ENCODE results near the gene EEF1AKMT4. TPM values are rescaled to one million over a fixed set of nuclear protein-coding genes. Genes with fewer than 3 reads are reported as not detected.

Gene EEF1AKMT4
- total and polyA plus RNA-seq, 2 donors (not counting 1 experiment from before 2014, with no cell fraction given), result 1.2 to 2.1 TPM

DNA sequence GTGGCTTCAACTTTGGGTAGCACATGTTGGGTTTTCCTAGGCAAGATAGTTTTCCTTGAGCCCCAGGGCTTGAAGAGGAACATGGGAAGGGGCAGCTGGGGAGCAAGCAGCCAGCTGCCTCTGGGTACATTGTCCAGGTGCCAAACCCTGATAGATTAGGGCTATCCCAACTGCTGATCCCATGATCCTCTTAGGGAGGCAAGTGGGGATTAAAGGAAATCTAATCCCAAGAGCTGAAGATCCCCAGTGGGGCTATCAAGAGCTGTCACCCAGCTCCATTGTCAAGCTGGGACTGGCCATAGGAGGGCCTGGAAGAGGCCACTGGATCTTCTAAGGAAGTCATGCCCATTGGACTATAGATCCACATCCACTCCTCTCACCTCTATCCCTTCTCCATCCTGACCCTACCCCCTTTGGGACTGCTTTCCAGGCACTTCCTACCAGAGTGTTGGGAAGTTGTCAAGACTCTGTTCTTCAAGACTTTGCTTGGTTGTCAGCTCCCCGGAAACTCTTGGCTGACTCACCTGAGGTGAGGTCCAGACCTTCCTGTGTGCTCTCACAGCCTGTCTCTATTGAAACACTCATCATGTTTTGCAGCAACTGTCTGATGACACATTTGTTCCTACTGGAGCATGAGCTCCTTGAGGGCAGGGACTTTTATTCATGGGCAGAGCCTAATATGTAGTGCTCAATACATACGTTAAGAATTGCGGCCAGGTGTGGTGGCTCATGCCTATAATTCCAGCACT, 6.0 kb downstream of the EEF1AKMT4 start:
- H4K20me1 ChIP-seq (ENCODE audit: control insufficient read depth, extremely low read depth, insufficient read depth, low read length), result no peaks in the 10 kb centered on the region
- no peaks in the 10 kb centered on the region for H3K79me2 ChIP-seq (ENCODE audit: control insufficient read depth, insufficient read depth, low read length)
- no peak overlapping the region for H2AFZ ChIP-seq (ENCODE audit: low read length)
- H3K4me2 ChIP-seq (ENCODE audit: extremely low read depth, insufficient read depth, low read length), result no peak overlapping the region
- peaks cover 19% of the 10 kb centered on the region for H3K27me3 ChIP-seq (ENCODE audit: control insufficient read depth, insufficient read depth, low read length)
- H3K4me1 ChIP-seq (ENCODE audit: control insufficient read depth, extremely low read depth, insufficient read depth, low read length), result peaks cover 2% of the 10 kb centered on the region
- H3K27ac ChIP-seq (ENCODE audit: insufficient read depth, low read length), result no peak overlapping the region
- TF ChIP-seq, protein P1, sequence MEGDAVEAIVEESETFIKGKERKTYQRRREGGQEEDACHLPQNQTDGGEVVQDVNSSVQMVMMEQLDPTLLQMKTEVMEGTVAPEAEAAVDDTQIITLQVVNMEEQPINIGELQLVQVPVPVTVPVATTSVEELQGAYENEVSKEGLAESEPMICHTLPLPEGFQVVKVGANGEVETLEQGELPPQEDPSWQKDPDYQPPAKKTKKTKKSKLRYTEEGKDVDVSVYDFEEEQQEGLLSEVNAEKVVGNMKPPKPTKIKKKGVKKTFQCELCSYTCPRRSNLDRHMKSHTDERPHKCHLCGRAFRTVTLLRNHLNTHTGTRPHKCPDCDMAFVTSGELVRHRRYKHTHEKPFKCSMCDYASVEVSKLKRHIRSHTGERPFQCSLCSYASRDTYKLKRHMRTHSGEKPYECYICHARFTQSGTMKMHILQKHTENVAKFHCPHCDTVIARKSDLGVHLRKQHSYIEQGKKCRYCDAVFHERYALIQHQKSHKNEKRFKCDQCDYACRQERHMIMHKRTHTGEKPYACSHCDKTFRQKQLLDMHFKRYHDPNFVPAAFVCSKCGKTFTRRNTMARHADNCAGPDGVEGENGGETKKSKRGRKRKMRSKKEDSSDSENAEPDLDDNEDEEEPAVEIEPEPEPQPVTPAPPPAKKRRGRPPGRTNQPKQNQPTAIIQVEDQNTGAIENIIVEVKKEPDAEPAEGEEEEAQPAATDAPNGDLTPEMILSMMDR (conservative IDR thresholded peaks at IDR 0.05 in 1 of 2, IDR thresholded peaks at IDR 0.05 in 1 of 2; ENCODE audit: low read depth in 1 of 2, low read length in 2 of 2), result no peak
- no peak for TF ChIP-seq EZH2 (IDR thresholded peaks at IDR 0.05; ENCODE audit: low read length, missing control alignments)
- H3K4me3 ChIP-seq (replicated peaks in 1 of 4; ENCODE audit: control extremely low read depth in 1 of 4, insufficient read depth in 1 of 4, low read depth in 3 of 4, low read length in 4 of 4), result no peak overlapping the region
- no peak for DNase-seq (ENCODE audit: low read depth in 2 of 2)
- no peak overlapping the region for H3K9ac ChIP-seq (ENCODE audit: insufficient read depth, low read length)
- H3K36me3 ChIP-seq (ENCODE audit: control insufficient read depth, insufficient read depth, low read length), result no peaks in the 10 kb centered on the region
- no peaks in the 10 kb centered on the region for H3K9me3 ChIP-seq (ENCODE audit: control insufficient read depth, insufficient read depth, low read depth, low read length)

DNA sequence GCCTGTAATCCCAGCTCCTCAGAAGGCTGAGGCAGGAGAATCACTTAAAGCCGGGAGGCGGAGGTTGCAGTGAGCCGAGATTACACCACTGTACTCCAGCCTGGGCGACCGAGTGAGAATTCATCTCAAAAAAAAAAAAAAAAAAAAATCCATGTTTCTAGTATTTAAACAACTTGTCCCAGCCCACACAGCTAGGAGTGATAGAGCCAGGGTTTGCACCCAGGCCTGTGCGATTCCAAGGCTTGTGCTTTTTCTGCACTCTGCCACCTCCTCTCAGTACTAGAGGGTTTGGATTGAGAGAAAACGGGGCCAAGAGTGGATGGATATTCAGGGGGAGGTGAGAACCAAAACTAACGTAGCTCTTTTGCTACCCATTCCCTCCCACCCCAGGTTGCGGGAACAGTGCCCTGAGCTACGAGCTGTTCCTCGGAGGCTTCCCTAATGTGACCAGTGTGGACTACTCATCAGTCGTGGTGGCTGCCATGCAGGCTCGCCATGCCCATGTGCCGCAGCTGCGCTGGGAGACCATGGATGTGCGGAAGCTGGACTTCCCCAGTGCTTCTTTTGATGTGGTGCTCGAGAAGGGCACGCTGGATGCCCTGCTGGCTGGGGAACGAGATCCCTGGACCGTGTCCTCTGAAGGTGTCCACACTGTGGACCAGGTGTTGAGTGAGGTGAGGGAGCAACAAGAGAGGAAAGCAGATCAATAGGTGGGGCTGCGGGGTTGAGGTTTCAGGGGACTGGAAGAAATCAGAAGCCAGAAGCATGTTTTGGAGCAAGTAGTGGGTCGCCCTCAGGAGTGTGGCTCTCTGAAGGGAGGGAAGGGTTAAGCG, 7.8 kb downstream of the EEF1AKMT4 start:
- Histone ChIP-seq H3K79me2 (ENCODE audit: control insufficient read depth, insufficient read depth, low read length) (no peaks in the 10 kb centered on the region), H3K27me3 (ENCODE audit: control insufficient read depth, insufficient read depth, low read length) (peaks cover 29% of the 10 kb centered on the region), H3K36me3 (ENCODE audit: control insufficient read depth, insufficient read depth, low read length) (no peaks in the 10 kb centered on the region), H3K9me3 (ENCODE audit: control insufficient read depth, insufficient read depth, low read depth, low read length) (no peaks in the 10 kb centered on the region), H3K4me2 (ENCODE audit: extremely low read depth, insufficient read depth, low read length) (no peak overlapping the region), H3K9ac (ENCODE audit: insufficient read depth, low read length) (no peak overlapping the region), H2AFZ (ENCODE audit: low read length) (no peak overlapping the region), H3K27ac (ENCODE audit: insufficient read depth, low read length) (no peak overlapping the region), H3K4me3 (replicated peaks in 1 of 4; ENCODE audit: control extremely low read depth in 1 of 4, insufficient read depth in 1 of 4, low read depth in 3 of 4, low read length in 4 of 4) (no peak overlapping the region), H4K20me1 (ENCODE audit: control insufficient read depth, extremely low read depth, insufficient read depth, low read length) (no peaks in the 10 kb centered on the region), H3K4me1 (ENCODE audit: control insufficient read depth, extremely low read depth, insufficient read depth, low read length) (peaks cover 5% of the 10 kb centered on the region)
- TF ChIP-seq EZH2 (IDR thresholded peaks at IDR 0.05; ENCODE audit: low read length, missing control alignments), result no peak
- TF ChIP-seq, protein P1 (conservative IDR thresholded peaks at IDR 0.05 in 1 of 2, IDR thresholded peaks at IDR 0.05 in 1 of 2; ENCODE audit: low read depth in 1 of 2, low read length in 2 of 2), result no peak
- DNase-seq (ENCODE audit: low read depth in 2 of 2), result no peak

DNA sequence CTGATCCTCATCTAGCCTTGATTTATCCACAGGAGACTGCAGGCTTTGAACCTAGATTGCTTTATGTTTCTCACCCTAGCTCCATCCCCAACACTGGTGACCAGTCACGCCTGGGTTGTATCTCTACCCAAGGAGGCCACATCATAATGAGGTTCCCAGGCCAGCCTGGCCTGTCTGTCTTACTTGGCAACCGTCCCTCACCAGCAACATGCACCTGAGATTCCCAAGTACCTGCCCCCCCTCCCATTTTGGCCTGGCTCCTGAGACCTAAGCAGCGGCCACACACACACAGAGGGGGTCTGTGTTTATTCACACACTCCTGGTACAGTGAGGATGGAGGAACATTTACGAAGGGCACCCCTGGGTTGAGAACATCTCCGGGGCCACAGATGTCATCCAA, 9.5 kb downstream of the EEF1AKMT4 start:
- Histone ChIP-seq H2AFZ (ENCODE audit: low read length) (no peak overlapping the region), H3K4me3 (replicated peaks in 1 of 4; ENCODE audit: control extremely low read depth in 1 of 4, insufficient read depth in 1 of 4, low read depth in 3 of 4, low read length in 4 of 4) (no peak overlapping the region), H3K9ac (ENCODE audit: insufficient read depth, low read length) (no peak overlapping the region), H3K4me1 (ENCODE audit: control insufficient read depth, extremely low read depth, insufficient read depth, low read length) (peaks cover 5% of the 10 kb centered on the region), H4K20me1 (ENCODE audit: control insufficient read depth, extremely low read depth, insufficient read depth, low read length) (no peaks in the 10 kb centered on the region), H3K27ac (ENCODE audit: insufficient read depth, low read length) (no peak overlapping the region), H3K27me3 (ENCODE audit: control insufficient read depth, insufficient read depth, low read length) (peaks cover 32% of the 10 kb centered on the region), H3K79me2 (ENCODE audit: control insufficient read depth, insufficient read depth, low read length) (no peaks in the 10 kb centered on the region), H3K4me2 (ENCODE audit: extremely low read depth, insufficient read depth, low read length) (no peak overlapping the region), H3K9me3 (ENCODE audit: control insufficient read depth, insufficient read depth, low read depth, low read length) (no peaks in the 10 kb centered on the region), H3K36me3 (ENCODE audit: control insufficient read depth, insufficient read depth, low read length) (no peaks in the 10 kb centered on the region)
- DNase-seq (ENCODE audit: low read depth in 2 of 2), result no peak
- TF ChIP-seq EZH2 (IDR thresholded peaks at IDR 0.05; ENCODE audit: low read length, missing control alignments), result no peak
- TF ChIP-seq, protein P1 (conservative IDR thresholded peaks at IDR 0.05 in 1 of 2, IDR thresholded peaks at IDR 0.05 in 1 of 2; ENCODE audit: low read depth in 1 of 2, low read length in 2 of 2), result no peak
